HepG2 (cell line): ENCODE results near the gene ZNF33A. TPM values are rescaled to one million over a fixed set of nuclear protein-coding genes. Genes with fewer than 3 reads are reported as not detected.

ENCODE experiments used
- ATF5 ChIP-seq: sonication (generic); formaldehyde crosslinking; IDR thresholded peaks from 2 replicates; pipeline ENCODE4 v1.4.0; 2020; ENCODE audit warnings: mild to moderate bottlenecking, low read depth, missing genetic modification reagents
- BORCS8-MEF2B ChIP-seq: sonication (generic); formaldehyde crosslinking; IDR thresholded peaks from 2 replicates; pipeline ENCODE4 v1.8.0; 2022; ENCODE audit warnings: mild to moderate bottlenecking, missing genetic modification reagents
- CC2D1A ChIP-seq: sonication (generic); formaldehyde crosslinking; IDR thresholded peaks from 2 replicates; pipeline ENCODE4 v1.8.1; 2023; ENCODE audit warnings: mild to moderate bottlenecking, missing genetic modification reagents
- JDP2 ChIP-seq: sonication (generic); formaldehyde crosslinking; IDR thresholded peaks from 2 replicates; pipeline ENCODE4 v1.8.1; 2022; ENCODE audit warnings: missing genetic modification reagents, borderline replicate concordance
- MTF1 ChIP-seq: sonication (generic); formaldehyde crosslinking; IDR thresholded peaks from 2 replicates; pipeline ENCODE4 v1.5.0; 2020; ENCODE audit warnings: missing genetic modification reagents
- MYNN ChIP-seq: sonication (generic); formaldehyde crosslinking; IDR thresholded peaks from 2 replicates; pipeline ENCODE4 v1.4.0; 2020; ENCODE audit warnings: mild to moderate bottlenecking, low read depth, missing genetic modification reagents
- NONO ChIP-seq, 2 experiments: fragments of 450-650 bp in 1 of 2; sonication (generic) in 1 of 2; formaldehyde crosslinking in 1 of 2; IDR thresholded peaks in 1 of 2; conservative IDR thresholded peaks in 1 of 2; 2 replicates each; pipeline versions ENCODE4 v1.6.1 to v1.8.0; 2017 to 2022; ENCODE audit warnings: mild to moderate bottlenecking in 1 of 2, missing genetic modification reagents in 1 of 2, moderate library complexity in 1 of 2
- PAF1 ChIP-seq: IDR thresholded peaks from 2 replicates; pipeline ENCODE4 v1.6.1; 2016; ENCODE audit warnings: missing genetic modification reagents, missing compliant biosample characterization
- SALL1 ChIP-seq: sonication (generic); formaldehyde crosslinking; IDR thresholded peaks from 2 replicates; pipeline ENCODE4 v1.8.0; 2022; ENCODE audit warnings: mild to moderate bottlenecking, missing genetic modification reagents
- TAF1 ChIP-seq: sonication (generic); formaldehyde crosslinking; IDR thresholded peaks from 2 replicates; pipeline ENCODE4 v1.4.0; 2020; ENCODE audit warnings: missing genetic modification reagents
- ZBTB7A ChIP-seq: sonication (generic); formaldehyde crosslinking; IDR thresholded peaks from 2 replicates; pipeline ENCODE4 v1.8.0; 2022; ENCODE audit warnings: mild to moderate bottlenecking, missing genetic modification reagents
- ZNF225 ChIP-seq: sonication (generic); formaldehyde crosslinking; IDR thresholded peaks from 2 replicates; pipeline ENCODE4 v1.4.0; 2020; ENCODE audit warnings: mild to moderate bottlenecking, missing genetic modification reagents
- ZNF460 ChIP-seq: sonication (generic); formaldehyde crosslinking; IDR thresholded peaks from 2 replicates; pipeline ENCODE4 v1.5.1; 2020; ENCODE audit warnings: missing genetic modification reagents, mild to moderate bottlenecking, borderline replicate concordance
- ZNF501 ChIP-seq: sonication (generic); formaldehyde crosslinking; IDR thresholded peaks from 2 replicates; pipeline ENCODE4 v1.5.1; 2020; ENCODE audit warnings: mild to moderate bottlenecking, moderate library complexity, missing genetic modification reagents
- ZXDC ChIP-seq: sonication (generic); formaldehyde crosslinking; IDR thresholded peaks from 2 replicates; pipeline ENCODE4 v1.5.0; 2020; ENCODE audit warnings: mild to moderate bottlenecking, missing genetic modification reagents
- polyA plus RNA-seq, 8 experiments: library from polyadenylated mRNA; depleted of rRNA in 3 of 8; stranded (reverse) in 7 of 8; unstranded in 1 of 8; fragments of >200 nt; fragmentation: Illumina TruSeq in 4 of 8; extraction: Trizol in 4 of 8; gene quantifications; 2 replicates each; pipeline versions ENCODE4 v1.2.1 to v1.2.3, GENCODE V29; 2011 to 2016; ENCODE audit warnings: low read depth in 4 of 8, missing spikeins in 1 of 8, mixed read lengths in 1 of 8; ENCODE audit not compliant: insufficient read depth in 1 of 8
- total RNA-seq, 5 experiments: library from RNA; depleted of rRNA; stranded (reverse); fragments of >200 nt; fragmentation: Illumina TruSeq; extraction: Trizol; gene quantifications; 2 replicates each; pipeline ENCODE4 v1.2.3, GENCODE V29; 2016; ENCODE audit warnings: low read depth in 1 of 5
- TF ChIP-seq, protein P1 (sequence below): sonication (generic); formaldehyde crosslinking; IDR thresholded peaks from 2 replicates; pipeline ENCODE4 v1.4.0; 2020; ENCODE audit warnings: missing genetic modification reagents, borderline replicate concordance
- TF ChIP-seq, protein P2 (sequence below): sonication (generic); formaldehyde crosslinking; conservative IDR thresholded peaks from 2 replicates; pipeline ENCODE4 v1.8.0; 2022; ENCODE audit warnings: mild to moderate bottlenecking, moderate library complexity, missing genetic modification reagents
- TF ChIP-seq, protein P3 (sequence below): sonication (generic); formaldehyde crosslinking; IDR thresholded peaks from 2 replicates; pipeline ENCODE4 v1.5.0; 2020; ENCODE audit warnings: missing genetic modification reagents, mild to moderate bottlenecking, borderline replicate concordance

ZNF33A gene
- total and polyA plus RNA-seq, 2 of the 13 experiments (the other 11 are each of a cell fraction or from before 2014, with no cell fraction given): 13.1 to 22.5 TPM

DNA sequence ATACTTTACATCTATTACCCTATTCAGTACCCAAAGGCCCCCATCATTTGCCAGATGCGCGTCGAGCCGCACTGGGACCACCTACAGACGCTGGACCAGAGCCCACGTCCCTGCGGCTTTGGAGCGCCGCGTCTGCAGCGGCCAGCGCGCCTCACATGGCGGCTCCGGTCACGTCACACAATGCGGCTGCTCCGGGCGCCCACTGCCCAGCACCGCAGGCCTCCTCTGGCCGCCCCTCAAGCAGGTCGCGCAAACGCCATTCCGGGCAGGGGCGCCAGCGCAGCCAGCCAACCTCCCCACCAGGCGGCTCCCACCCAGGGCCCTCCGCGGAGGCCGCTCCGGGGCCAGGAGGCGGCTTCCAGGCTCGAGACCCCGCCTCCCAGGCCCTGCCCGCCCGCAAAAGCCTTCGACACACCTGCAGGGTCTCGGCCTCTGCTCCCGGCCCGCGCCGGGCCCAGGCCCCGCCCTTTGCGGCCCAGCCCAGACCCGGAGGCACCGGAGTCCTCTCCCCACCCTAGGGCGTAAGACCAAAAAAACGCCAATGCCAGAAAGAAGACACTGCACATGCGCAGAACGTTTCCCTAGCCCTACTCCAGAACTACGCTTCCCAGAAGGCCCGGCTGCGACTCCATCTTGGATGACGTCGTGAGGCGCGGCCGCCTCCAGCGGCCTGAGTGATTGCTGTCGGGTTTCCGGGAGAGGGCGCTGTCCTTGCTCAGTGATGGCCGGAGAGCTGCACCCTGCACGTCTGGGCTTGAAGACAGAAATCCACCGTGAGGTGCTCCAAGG, 34.2 kb upstream of the ZNF33A start, which contains the start of gene ZNF25 (continued):
- TF ChIP-seq, protein P1, sequence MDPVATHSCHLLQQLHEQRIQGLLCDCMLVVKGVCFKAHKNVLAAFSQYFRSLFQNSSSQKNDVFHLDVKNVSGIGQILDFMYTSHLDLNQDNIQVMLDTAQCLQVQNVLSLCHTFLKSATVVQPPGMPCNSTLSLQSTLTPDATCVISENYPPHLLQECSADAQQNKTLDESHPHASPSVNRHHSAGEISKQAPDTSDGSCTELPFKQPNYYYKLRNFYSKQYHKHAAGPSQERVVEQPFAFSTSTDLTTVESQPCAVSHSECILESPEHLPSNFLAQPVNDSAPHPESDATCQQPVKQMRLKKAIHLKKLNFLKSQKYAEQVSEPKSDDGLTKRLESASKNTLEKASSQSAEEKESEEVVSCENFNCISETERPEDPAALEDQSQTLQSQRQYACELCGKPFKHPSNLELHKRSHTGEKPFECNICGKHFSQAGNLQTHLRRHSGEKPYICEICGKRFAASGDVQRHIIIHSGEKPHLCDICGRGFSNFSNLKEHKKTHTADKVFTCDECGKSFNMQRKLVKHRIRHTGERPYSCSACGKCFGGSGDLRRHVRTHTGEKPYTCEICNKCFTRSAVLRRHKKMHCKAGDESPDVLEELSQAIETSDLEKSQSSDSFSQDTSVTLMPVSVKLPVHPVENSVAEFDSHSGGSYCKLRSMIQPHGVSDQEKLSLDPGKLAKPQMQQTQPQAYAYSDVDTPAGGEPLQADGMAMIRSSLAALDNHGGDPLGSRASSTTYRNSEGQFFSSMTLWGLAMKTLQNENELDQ: no peak
- TF ChIP-seq ZNF225 (CRISPR knock-in tag) (peak; percentile 68; the same call in 1 of the 2 replicates), ZNF460 (peak; percentile 46; the same call in 1 of the 2 replicates), PAF1 (no peak), MTF1 (0 out of 2 replicates have a peak, but pooled peaks have one; percentile 59), CC2D1A (no peak), TAF1 (CRISPR knock-in tag) (peak; percentile 85), ZXDC (peak; percentile 81; the same call in 1 of the 2 replicates), SALL1 (CRISPR knock-in tag) (peak; percentile 77; the same call in 1 of the 2 replicates), MYNN (peak; percentile 40; the same call in 1 of the 2 replicates), ZNF501 (CRISPR knock-in tag) (peak; percentile 93), JDP2 (no peak), BORCS8-MEF2B (CRISPR knock-in tag) (peak; percentile 20; the same call in 1 of the 2 replicates), ZBTB7A (CRISPR knock-in tag) (peak; percentile 80), ATF5 (CRISPR knock-in tag) (0 out of 2 replicates have a peak, but pooled peaks have one; percentile 53), NONO (IDR thresholded peaks at IDR 0.05) (no peak), NONO (CRISPR knock-in tag; conservative IDR thresholded peaks at IDR 0.05) (peak; percentile 87)
- TF ChIP-seq, protein P2, sequence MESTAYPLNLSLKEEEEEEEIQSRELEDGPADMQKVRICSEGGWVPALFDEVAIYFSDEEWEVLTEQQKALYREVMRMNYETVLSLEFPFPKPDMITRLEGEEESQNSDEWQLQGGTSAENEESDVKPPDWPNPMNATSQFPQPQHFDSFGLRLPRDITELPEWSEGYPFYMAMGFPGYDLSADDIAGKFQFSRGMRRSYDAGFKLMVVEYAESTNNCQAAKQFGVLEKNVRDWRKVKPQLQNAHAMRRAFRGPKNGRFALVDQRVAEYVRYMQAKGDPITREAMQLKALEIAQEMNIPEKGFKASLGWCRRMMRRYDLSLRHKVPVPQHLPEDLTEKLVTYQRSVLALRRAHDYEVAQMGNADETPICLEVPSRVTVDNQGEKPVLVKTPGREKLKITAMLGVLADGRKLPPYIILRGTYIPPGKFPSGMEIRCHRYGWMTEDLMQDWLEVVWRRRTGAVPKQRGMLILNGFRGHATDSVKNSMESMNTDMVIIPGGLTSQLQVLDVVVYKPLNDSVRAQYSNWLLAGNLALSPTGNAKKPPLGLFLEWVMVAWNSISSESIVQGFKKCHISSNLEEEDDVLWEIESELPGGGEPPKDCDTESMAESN: peak; percentile 71
- TF ChIP-seq, protein P3, sequence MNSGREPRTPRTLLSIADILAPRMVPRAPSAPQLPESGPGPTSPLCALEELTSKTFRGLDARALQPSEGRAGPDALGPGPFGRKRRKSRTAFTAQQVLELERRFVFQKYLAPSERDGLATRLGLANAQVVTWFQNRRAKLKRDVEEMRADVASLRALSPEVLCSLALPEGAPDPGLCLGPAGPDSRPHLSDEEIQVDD: peak; percentile 39; the same call in 1 of the 2 replicates
